Heart left ventricle (tissue), 16 donors: ENCODE measurements around the gene CPPED1. TPM values are rescaled to one million over a fixed set of nuclear protein-coding genes. Genes with fewer than 3 reads are reported as not detected.

Source experiments
- ATAC-seq, 4 donors: fragments of 200-7000 bp; cut with Tn5 transposase; one replicate each; pipeline ENCODE4 v1.9.1; 2020 to 2022; ENCODE audit warnings: moderate library complexity in 4 of 4, mild to moderate bottlenecking in 3 of 4, moderate number of reproducible peaks in 1 of 4
- DNase-seq, 5 donors: peaks; one replicate each; pipeline ENCODE4 v3.0.0-alpha.2; 2020
- H3K27ac ChIP-seq, 12 donors: fragments of 200-600 bp; sonication (generic) in 4 of 12; one replicate each; pipeline versions ENCODE4 v1.5.0 to v1.8.0; 2016 to 2022; ENCODE audit warnings: mild to moderate bottlenecking in 2 of 12
- H3K27me3 ChIP-seq, 9 donors: fragments of 200-600 bp; sonication (generic) in 2 of 9; one replicate each; pipeline versions ENCODE4 v1.5.1 to v1.8.0; 2016 to 2022; ENCODE audit warnings: mild to moderate bottlenecking in 3 of 9
- H3K36me3 ChIP-seq, 9 donors: fragments of 200-600 bp; sonication (generic) in 2 of 9; one replicate each; pipeline versions ENCODE4 v1.5.0 to v1.8.0; 2018 to 2022; ENCODE audit warnings: mild to moderate bottlenecking in 2 of 9
- H3K4me1 ChIP-seq, 12 donors: fragments of 200-600 bp; sonication (generic) in 4 of 12; one replicate each; pipeline versions ENCODE4 v1.5.0 to v1.8.0; 2016 to 2022; ENCODE audit warnings: mild to moderate bottlenecking in 3 of 12
- H3K4me3 ChIP-seq, 12 donors: fragments of 200-600 bp; sonication (generic) in 4 of 12; one replicate each; pipeline versions ENCODE4 v1.5.0 to v1.8.0; 2017 to 2022; ENCODE audit warnings: mild to moderate bottlenecking in 9 of 12, moderate library complexity in 4 of 12
- H3K9me3 ChIP-seq, 12 donors: fragments of 200-600 bp; sonication (generic) in 4 of 12; one replicate each; pipeline versions ENCODE4 v1.5.0 to v1.8.0; 2016 to 2022; ENCODE audit warnings: mild to moderate bottlenecking in 1 of 12
- POLR2A ChIP-seq, 2 donors: fragments of 450-650 bp; IDR thresholded peaks; one replicate each; pipeline ENCODE4 v1.6.1; 2017; ENCODE audit warnings: antibody characterized with exemption in 2 of 2, mild to moderate bottlenecking in 2 of 2, moderate library complexity in 2 of 2
- WGBS, 4 donors: extraction: QIAGEN DNeasy Blood & Tissue Kit in 2 of 4; methylation state at CpG; one replicate each; pipeline versions ENCODE4 v1.1.5 to v1.1.7; 2013 to 2018; 5-methylcytosine and 5-hydroxymethylcytosine counted together
- intact Hi-C, 10 donors: fragments of 100-400 bp; cut with DNase I; formaldehyde crosslinking; loops; one replicate each; pipeline versions ENCODE4 v1.11.1 to v1.14.2; 2022
- polyA plus RNA-seq, 2 donors: library from polyadenylated mRNA; stranded (reverse); fragments of 200-250 nt; gene quantifications; one replicate each; pipeline ENCODE4 v1.2.3, GENCODE V29; 2013
- total RNA-seq, 9 donors: library from RNA; depleted of rRNA in 2 of 9; stranded (reverse); fragments of >200 nt in 2 of 9; fragmentation: NEBNext Ultra II Directional in 3 of 9; extraction: Animal tissue kit (Norgen Biotek cat#: 25700) in 3 of 9; gene quantifications; one replicate each; pipeline versions ENCODE4 v1.1.0 to v1.2.4, GENCODE V29; 2016 to 2023
- TF ChIP-seq, protein P1 (sequence below), 12 donors: fragments of 200-600 bp; sonication (generic) in 4 of 12; IDR thresholded peaks; one replicate each; pipeline versions ENCODE4 v1.5.0 to v1.8.0; 2018 to 2022; ENCODE audit warnings: antibody characterized with exemption in 12 of 12, mild to moderate bottlenecking in 5 of 12
- donor health status: ischemic (EF 13 %, LVEDD 7.1; RV severe dilation, severe dysfunction).
- donor health status: healthy with polysubstance abuse.
- donor health status: DM: no; HTN: yes; CAD: no.
- donor health status: DM: no; HTN: no; CAD: no.
- donor health status: ischemic (EF 25% LVEDD 6.9; RV normal size, moderate dysfunction).
- donor health status: ischemic (EF 25% LVEDD 5.7; RV mildly dilated, moderate dysfunction).
- donor health status: healthy.
- donor health status: DM: yes; HTN: yes; CAD: no.
- donor health status: ischemic (EF 35%, LVEDD 5.7; RV mildly dilated, moderate dysfunction).
- donor health status: nonischemic (EF 11% LVEDD 7.7; RV severe dilation, severe dysfunction).
- donor health status: DM: yes; HTN: yes; CAD: no.
- donor health status: PGD.
- donor health status: ischemic (EF 29% LVEDD 5.4; RV normal size, mild dysfunction).
- donor health status: nonischemic (EF 23%, LVEDD 6.1; RV moderate dilation, normal function).

Gene CPPED1
- total and polyA plus RNA-seq, 11 donors: 5.6 to 25.1 (median 11.7) TPM

DNA sequence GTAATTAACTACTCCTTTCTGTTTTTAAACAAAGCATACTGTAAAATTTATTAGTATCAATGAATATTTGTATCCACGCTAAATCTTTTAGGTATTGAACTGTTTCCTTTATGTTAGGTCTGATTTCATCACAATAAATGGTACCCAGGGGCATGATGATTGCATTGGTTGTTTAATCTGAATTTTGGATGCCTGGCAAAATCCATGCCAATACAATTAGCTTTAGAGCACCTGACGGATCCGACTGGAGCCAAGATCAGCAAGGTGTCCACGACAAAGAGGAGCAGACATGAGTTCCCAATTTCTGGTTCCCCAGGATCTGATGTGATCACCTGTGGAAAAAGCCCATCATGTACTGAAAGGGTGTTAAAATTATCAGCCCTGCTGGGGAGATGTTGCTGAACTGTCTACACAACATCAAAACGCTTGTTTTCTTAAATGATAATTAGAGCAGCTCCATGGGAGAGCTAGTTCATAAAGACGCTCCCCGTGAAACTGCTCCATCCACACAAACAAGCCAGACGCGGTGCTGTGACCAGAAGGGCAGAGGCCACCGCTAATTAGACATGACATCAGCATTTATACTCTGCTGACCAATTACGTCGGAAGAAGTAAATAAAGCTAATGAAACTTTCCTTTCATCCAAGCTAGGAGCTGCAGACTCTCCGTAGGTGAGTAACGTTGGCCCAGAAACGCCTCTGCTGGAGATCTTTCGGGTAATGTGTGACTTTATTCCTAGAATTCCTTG lies 151.7 kb downstream of the CPPED1 start:
- 49 to 62% (median 53%) methylated on average over 16 of the region's 16 CpGs for WGBS, 4 donors
- intact Hi-C loops: no loop called here
- H3K27me3 ChIP-seq: peaks cover 0 to 8% (median 0%) of the 10 kb centered on the region in 9 donors
- H3K9me3 ChIP-seq: peaks cover 0 to 3% (median 0%) of the 10 kb centered on the region in 12 donors
- no peak overlapping the region for H3K27ac ChIP-seq
- ATAC-seq (no peak), DNase-seq (no peak)
- H3K4me1 ChIP-seq: peaks cover 0 to 3% (median 0%) of the 10 kb centered on the region in 12 donors
- TF ChIP-seq POLR2A (IDR thresholded peaks at IDR 0.05): no peak
- TF ChIP-seq, protein P1, sequence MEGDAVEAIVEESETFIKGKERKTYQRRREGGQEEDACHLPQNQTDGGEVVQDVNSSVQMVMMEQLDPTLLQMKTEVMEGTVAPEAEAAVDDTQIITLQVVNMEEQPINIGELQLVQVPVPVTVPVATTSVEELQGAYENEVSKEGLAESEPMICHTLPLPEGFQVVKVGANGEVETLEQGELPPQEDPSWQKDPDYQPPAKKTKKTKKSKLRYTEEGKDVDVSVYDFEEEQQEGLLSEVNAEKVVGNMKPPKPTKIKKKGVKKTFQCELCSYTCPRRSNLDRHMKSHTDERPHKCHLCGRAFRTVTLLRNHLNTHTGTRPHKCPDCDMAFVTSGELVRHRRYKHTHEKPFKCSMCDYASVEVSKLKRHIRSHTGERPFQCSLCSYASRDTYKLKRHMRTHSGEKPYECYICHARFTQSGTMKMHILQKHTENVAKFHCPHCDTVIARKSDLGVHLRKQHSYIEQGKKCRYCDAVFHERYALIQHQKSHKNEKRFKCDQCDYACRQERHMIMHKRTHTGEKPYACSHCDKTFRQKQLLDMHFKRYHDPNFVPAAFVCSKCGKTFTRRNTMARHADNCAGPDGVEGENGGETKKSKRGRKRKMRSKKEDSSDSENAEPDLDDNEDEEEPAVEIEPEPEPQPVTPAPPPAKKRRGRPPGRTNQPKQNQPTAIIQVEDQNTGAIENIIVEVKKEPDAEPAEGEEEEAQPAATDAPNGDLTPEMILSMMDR (IDR thresholded peaks at IDR 0.05): no peak
- H3K36me3 ChIP-seq: no peaks in the 10 kb centered on the region
- H3K4me3 ChIP-seq: no peak overlapping the region

- H3K27ac ChIP-seq: no peak overlapping the region
Observed at GRCh38 chr16:12649356-12649755, 154.3 kb downstream of the CPPED1 start.

GRCh38 chr16:12646490-12647274 lies 157.0 kb downstream of the CPPED1 start:
- Histone ChIP-seq H3K27me3 (peaks cover 0 to 8% (median 0%) of the 10 kb centered on the region in 9 donors), H3K4me3 (no peak overlapping the region), H3K27ac (no peak overlapping the region), H3K4me1 (peaks cover 0 to 8% (median 0%) of the 10 kb centered on the region in 12 donors), H3K9me3 (peaks cover 0 to 6% (median 0%) of the 10 kb centered on the region in 12 donors), H3K36me3 (no peaks in the 10 kb centered on the region)
- TF ChIP-seq, protein P1 (IDR thresholded peaks at IDR 0.05): no peak
- TF ChIP-seq POLR2A (IDR thresholded peaks at IDR 0.05): no peak
- peak in 1 of 4 donors; percentile 54 for ATAC-seq
- intact Hi-C loops: loop anchor here in 1 of 10 donors (10.0 kb wide), 1 partner anchor 62 kb away; no protein-coding TSS in a partner anchor
- DNase-seq: peak in 1 of 5 donors; percentile 27
- WGBS, 4 donors: 12 to 31% (median 20%) methylated on average over 9 to 10 of the region's 10 CpGs

More at GRCh38 chr16:12649356-12649755, 154.3 kb downstream of the CPPED1 start:
- TF ChIP-seq POLR2A (IDR thresholded peaks at IDR 0.05): no peak
- TF ChIP-seq, protein P1 (IDR thresholded peaks at IDR 0.05): no peak
- Histone ChIP-seq H3K9me3 (no peaks in the 10 kb centered on the region), H3K4me1 (peaks cover 0 to 8% (median 0%) of the 10 kb centered on the region in 12 donors), H3K27me3 (peaks cover 0 to 8% (median 0%) of the 10 kb centered on the region in 9 donors), H3K36me3 (no peaks in the 10 kb centered on the region), H3K4me3 (no peak overlapping the region)
- ATAC-seq (no peak), DNase-seq (no peak)
- intact Hi-C loops: loop anchor here in 1 of 10 donors (10.0 kb wide), 1 partner anchor 65 kb away; no protein-coding TSS in a partner anchor
- 86 to 95% (median 91%) methylated on average over 2 of the region's 2 CpGs for WGBS, 4 donors

GRCh38 chr16:12646098-12646489 lies 157.6 kb downstream of the CPPED1 start:
- no peak for TF ChIP-seq POLR2A (IDR thresholded peaks at IDR 0.05)
- TF ChIP-seq, protein P1 (IDR thresholded peaks at IDR 0.05): no peak
- peaks cover 0 to 8% (median 0%) of the 10 kb centered on the region in 9 donors for H3K27me3 ChIP-seq
- no peak overlapping the region for H3K27ac ChIP-seq
- peaks cover 0 to 6% (median 0%) of the 10 kb centered on the region in 12 donors for H3K9me3 ChIP-seq
- no peaks in the 10 kb centered on the region for H3K36me3 ChIP-seq
- ATAC-seq: no peak
- DNase-seq: no peak
- H3K4me1 ChIP-seq: peaks cover 0 to 8% (median 0%) of the 10 kb centered on the region in 12 donors
- 41 to 60% (median 54%) methylated on average over 4 of the region's 4 CpGs for WGBS, 4 donors
- H3K4me3 ChIP-seq: no peak overlapping the region
- intact Hi-C loops: loop anchor here in 1 of 10 donors (10.0 kb wide), 1 partner anchor 61 kb away; no protein-coding TSS in a partner anchor
